ENCODE results near the gene DENND10. TPM values are rescaled to one million over a fixed set of nuclear protein-coding genes. Genes with fewer than 3 reads are reported as not detected.
"Not testable (repeated sequence)": the region's sequence is repeated elsewhere in the genome, so short reads cannot be mapped to it uniquely, and the experiment has no call there.

The DENND10 gene
- total RNA-seq, 2 experiments from 2014 or later = 40.4 to 45.6 TPM

- POLR2A ChIA-PET; H3K9me3 Mint-ChIP-seq; DNase-seq; H3K4me3 ChIP-seq (ENCODE audit: low read length); H3K4me3 Mint-ChIP-seq; ATAC-seq (ENCODE audit: poor library complexity); H3K27ac Mint-ChIP-seq; H3K27ac ChIP-seq (ENCODE audit: low read depth in 1 of 2, low read length in 2 of 2); H3K9me3 ChIP-seq (ENCODE audit: control insufficient read depth in 1 of 2, insufficient read depth in 1 of 2, low read length in 2 of 2); H3K27me3 Mint-ChIP-seq; H3K27me3 ChIP-seq (ENCODE audit: control insufficient read depth in 1 of 2, insufficient read depth in 2 of 2, low read length in 2 of 2); CTCF ChIA-PET: not testable (repeated sequence)
- peaks cover 32% of the 10 kb centered on the region for H3K36me3 Mint-ChIP-seq (ENCODE audit: low read depth)
- H3K4me1 ChIP-seq (ENCODE audit: insufficient read depth, low read length) = peaks cover 24% of the 10 kb centered on the region
- H3K36me3 ChIP-seq (ENCODE audit: insufficient read depth, low read length) = peaks cover 35% of the 10 kb centered on the region
- H3K4me1 Mint-ChIP-seq (ENCODE audit: low read depth) = peaks cover 13% of the 10 kb centered on the region
- intact Hi-C loops (cut with DNase I, micrococcal nuclease) = loop anchor here in 1 of 2 experiments (10.0 kb wide), 1 partner anchor 618 kb away; the partner anchor contains the start of gene INPP5F
Measured at GRCh38 chr10:119107106-119107505, 3.2 kb downstream of the DENND10 start.

- intact Hi-C loops (cut with DNase I, micrococcal nuclease) = loop anchor here in 1 of 2 experiments (10.0 kb wide), 1 partner anchor 617 kb away; the partner anchor contains the start of gene INPP5F
- peaks cover 37% of the 10 kb centered on the region for H3K36me3 ChIP-seq (ENCODE audit: insufficient read depth, low read length)
- H3K27me3 ChIP-seq (ENCODE audit: control insufficient read depth in 1 of 2, insufficient read depth in 2 of 2, low read length in 2 of 2); H3K27me3 Mint-ChIP-seq; H3K9me3 Mint-ChIP-seq; ATAC-seq (ENCODE audit: poor library complexity); H3K4me3 ChIP-seq (ENCODE audit: low read length); CTCF ChIA-PET; DNase-seq; H3K9me3 ChIP-seq (ENCODE audit: control insufficient read depth in 1 of 2, insufficient read depth in 1 of 2, low read length in 2 of 2); H3K27ac Mint-ChIP-seq; H3K27ac ChIP-seq (ENCODE audit: low read depth in 1 of 2, low read length in 2 of 2): not testable (repeated sequence)
- Mint-ChIP-seq H3K36me3 (ENCODE audit: low read depth) (peaks cover 36% of the 10 kb centered on the region), H3K4me1 (ENCODE audit: low read depth) (peaks cover 13% of the 10 kb centered on the region), H3K4me3 (peak overlapping the region; percentile 7)
- peaks cover 24% of the 10 kb centered on the region for H3K4me1 ChIP-seq (ENCODE audit: insufficient read depth, low read length)
- POLR2A ChIA-PET = interaction anchor here (0.7 kb wide), 1 partner anchor 24 kb away, joined by 3 read pairs; no protein-coding TSS in a partner anchor
Measured at GRCh38 chr10:119107771-119108170, 3.9 kb downstream of the DENND10 start.

- Mint-ChIP-seq H3K9me3 (no peaks in the 10 kb centered on the region), H3K36me3 (ENCODE audit: low read depth) (peaks cover 56% of the 10 kb centered on the region), H3K4me3 (no peak overlapping the region), H3K27me3 (no peaks in the 10 kb centered on the region), H3K27ac (no peak overlapping the region), H3K4me1 (ENCODE audit: low read depth) (peaks cover 10% of the 10 kb centered on the region)
- H3K27me3 ChIP-seq (ENCODE audit: control insufficient read depth in 1 of 2, insufficient read depth in 2 of 2, low read length in 2 of 2) = no peaks in the 10 kb centered on the region
- H3K4me1 ChIP-seq (ENCODE audit: insufficient read depth, low read length) = peaks cover 5% of the 10 kb centered on the region
- H3K4me3 ChIP-seq (ENCODE audit: low read length) = no peak overlapping the region
- POLR2A ChIA-PET = no interaction called here
- no peak for TF ChIP-seq CTCF (IDR thresholded peaks at IDR 0.05)
- H3K36me3 ChIP-seq (ENCODE audit: insufficient read depth, low read length) = peaks cover 61% of the 10 kb centered on the region
- DNase-seq (no peak), ATAC-seq (ENCODE audit: poor library complexity) (no peak)
- CTCF ChIA-PET = interaction anchor here (1.2 kb wide), 1 partner anchor 9 kb away, joined by 4 read pairs; no protein-coding TSS in a partner anchor
- intact Hi-C loops (cut with DNase I, micrococcal nuclease) = no loop called here
- no peak overlapping the region for H3K27ac ChIP-seq (ENCODE audit: low read depth in 1 of 2, low read length in 2 of 2)
- H3K9me3 ChIP-seq (ENCODE audit: control insufficient read depth in 1 of 2, insufficient read depth in 1 of 2, low read length in 2 of 2) = no peaks in the 10 kb centered on the region
Measured at GRCh38 chr10:119112056-119112455, 8.1 kb downstream of the DENND10 start.

- H3K27ac Mint-ChIP-seq = peak overlapping the region; percentile 45
- H3K4me3 Mint-ChIP-seq = no peak overlapping the region
- peaks cover 5% of the 10 kb centered on the region for H3K4me1 ChIP-seq (ENCODE audit: insufficient read depth, low read length)
- TF ChIP-seq CTCF (IDR thresholded peaks at IDR 0.05) = no peak
- no peaks in the 10 kb centered on the region for H3K27me3 ChIP-seq (ENCODE audit: control insufficient read depth in 1 of 2, insufficient read depth in 2 of 2, low read length in 2 of 2)
- H3K4me3 ChIP-seq (ENCODE audit: low read length) = no peak overlapping the region
- CTCF ChIA-PET = interaction anchor here (1.0 kb wide), 1 partner anchor 10 kb away, joined by 3 read pairs; the partner anchor contains the start of gene DENND10
- H3K36me3 Mint-ChIP-seq (ENCODE audit: low read depth) = peaks cover 61% of the 10 kb centered on the region
- no peak overlapping the region for H3K27ac ChIP-seq (ENCODE audit: low read depth in 1 of 2, low read length in 2 of 2)
- ATAC-seq (ENCODE audit: poor library complexity) (no peak), DNase-seq (no peak)
- H3K9me3 Mint-ChIP-seq = no peaks in the 10 kb centered on the region
- peaks cover 64% of the 10 kb centered on the region for H3K36me3 ChIP-seq (ENCODE audit: insufficient read depth, low read length)
- H3K4me1 Mint-ChIP-seq (ENCODE audit: low read depth) = peaks cover 10% of the 10 kb centered on the region
- POLR2A ChIA-PET = interaction anchor here (1.3 kb wide), 1 partner anchor 10 kb away, joined by 3 read pairs; the partner anchor contains the start of gene DENND10
- intact Hi-C loops (cut with DNase I, micrococcal nuclease) = no loop called here
- H3K9me3 ChIP-seq (ENCODE audit: control insufficient read depth in 1 of 2, insufficient read depth in 1 of 2, low read length in 2 of 2) = no peaks in the 10 kb centered on the region
- H3K27me3 Mint-ChIP-seq = no peaks in the 10 kb centered on the region
Measured at GRCh38 chr10:119113751-119114732, 10.1 kb downstream of the DENND10 start.
